ENCODE results near the gene NARS2. TPM values are rescaled to one million over a fixed set of nuclear protein-coding genes. Genes with fewer than 3 reads are reported as not detected.
"Not testable (repeated sequence)": the region's sequence is repeated elsewhere in the genome, so short reads cannot be mapped to it uniquely, and the experiment has no call there.

Gene NARS2
- total RNA-seq, 1 experiment from 2014 or later: 51.8 TPM

DNA sequence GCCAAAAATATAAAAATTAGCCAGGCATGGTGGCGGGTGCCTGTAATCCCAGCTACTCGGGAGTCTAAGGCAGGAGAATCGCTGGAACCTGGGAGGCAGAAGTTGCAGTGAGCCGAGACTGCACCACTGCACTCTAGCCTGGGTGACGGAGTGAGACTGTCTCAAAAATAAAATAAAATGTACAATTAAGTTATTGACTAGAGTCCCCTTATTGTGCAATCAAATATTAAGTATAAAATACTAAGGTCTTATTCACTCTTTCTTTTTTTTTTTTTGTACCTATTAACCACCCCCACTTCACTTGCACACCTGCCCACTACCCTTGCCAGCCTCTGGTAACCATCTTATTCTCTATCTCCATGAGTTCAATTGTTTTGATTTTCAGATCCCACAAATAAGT is 61.6 kb downstream of the NARS2 start:
- DNase-seq; H3K4me3 ChIP-seq (ENCODE audit: insufficient read depth, low read depth, low read length); H3K36me3 ChIP-seq (replicated peaks; ENCODE audit: control insufficient read depth, insufficient read depth, low read length); H3K27me3 ChIP-seq (ENCODE audit: control insufficient read depth, insufficient read depth, low read length): not testable (repeated sequence)

DNA sequence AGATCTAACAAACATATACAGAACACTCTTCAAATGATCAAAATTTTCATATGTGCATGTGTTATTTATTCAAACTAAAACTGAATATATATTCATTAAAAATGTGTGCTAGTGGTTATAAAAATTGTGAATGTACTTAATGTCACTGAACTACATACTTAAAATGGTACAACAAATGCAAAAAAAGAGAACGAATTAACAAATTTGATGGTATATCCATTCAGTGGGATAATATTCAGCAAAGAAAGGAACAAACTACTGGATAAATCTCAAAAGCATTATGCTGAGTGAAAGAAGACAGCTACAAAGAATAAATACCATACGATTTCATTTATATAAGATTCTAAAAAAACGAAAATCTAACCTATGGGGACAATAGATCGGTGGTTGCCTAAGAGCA is 64.1 kb downstream of the NARS2 start:
- no peak overlapping the region for H3K4me3 ChIP-seq (ENCODE audit: insufficient read depth, low read depth, low read length)
- no peaks in the 10 kb centered on the region for H3K27me3 ChIP-seq (ENCODE audit: control insufficient read depth, insufficient read depth, low read length)
- DNase-seq: no peak
- H3K36me3 ChIP-seq (replicated peaks; ENCODE audit: control insufficient read depth, insufficient read depth, low read length): no peaks in the 10 kb centered on the region

- no peaks in the 10 kb centered on the region for H3K36me3 ChIP-seq (replicated peaks; ENCODE audit: control insufficient read depth, insufficient read depth, low read length)
- no peak for DNase-seq
- H3K4me3 ChIP-seq (ENCODE audit: insufficient read depth, low read depth, low read length): no peak overlapping the region
- H3K27me3 ChIP-seq (ENCODE audit: control insufficient read depth, insufficient read depth, low read length): no peaks in the 10 kb centered on the region
These were observed 64.6 kb downstream of the NARS2 start for GRCh38 chr11:78510025-78510596.

- H3K27me3 ChIP-seq (ENCODE audit: control insufficient read depth, insufficient read depth, low read length): no peaks in the 10 kb centered on the region
- H3K36me3 ChIP-seq (replicated peaks; ENCODE audit: control insufficient read depth, insufficient read depth, low read length): no peaks in the 10 kb centered on the region
- no peak overlapping the region for H3K4me3 ChIP-seq (ENCODE audit: insufficient read depth, low read depth, low read length)
- no peak for DNase-seq
These were observed 70.0 kb downstream of the NARS2 start for GRCh38 chr11:78504708-78505107.

DNA sequence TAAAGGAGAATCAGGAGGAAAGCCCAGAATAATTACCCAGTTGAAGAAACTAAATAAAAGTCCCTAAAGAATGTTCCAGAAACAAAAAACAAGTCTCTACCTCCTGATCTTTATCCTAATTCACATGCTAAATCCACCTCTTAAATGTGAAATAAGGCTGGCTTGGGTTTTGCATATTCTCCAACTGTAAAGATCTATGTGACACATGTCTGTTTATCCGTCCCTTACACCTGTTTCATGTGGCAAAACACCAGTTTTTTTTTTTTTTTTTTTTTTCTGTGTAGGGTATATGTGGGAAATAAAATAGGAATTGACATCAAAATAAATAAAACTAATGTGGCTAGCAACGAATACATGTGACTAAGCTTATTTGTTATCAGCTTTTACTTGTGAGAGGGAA is 70.5 kb downstream of the NARS2 start:
- Histone ChIP-seq H3K36me3 (replicated peaks; ENCODE audit: control insufficient read depth, insufficient read depth, low read length) (no peaks in the 10 kb centered on the region), H3K4me3 (ENCODE audit: insufficient read depth, low read depth, low read length) (no peak overlapping the region), H3K27me3 (ENCODE audit: control insufficient read depth, insufficient read depth, low read length) (no peaks in the 10 kb centered on the region)
- no peak for DNase-seq

DNA sequence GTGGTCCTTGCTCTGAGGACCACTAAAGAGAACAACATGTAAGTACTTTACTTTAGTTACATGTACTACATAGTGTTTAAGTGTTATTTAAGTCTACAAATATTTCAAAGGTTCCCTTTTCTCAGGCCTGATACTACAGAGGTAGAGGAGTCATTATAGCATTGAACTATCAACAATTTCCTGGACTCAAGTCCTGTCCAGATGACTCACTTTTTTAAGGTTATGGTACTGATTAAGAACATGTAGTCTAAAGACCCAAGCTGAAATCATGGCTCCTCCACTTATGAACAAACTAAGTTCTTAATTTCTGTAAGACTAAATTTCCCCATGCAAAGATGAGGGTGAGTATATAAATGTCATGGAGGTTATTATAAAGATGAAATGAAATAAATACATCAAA is 74.7 kb downstream of the NARS2 start:
- no peak for DNase-seq
- H3K36me3 ChIP-seq (replicated peaks; ENCODE audit: control insufficient read depth, insufficient read depth, low read length): no peaks in the 10 kb centered on the region
- no peak overlapping the region for H3K4me3 ChIP-seq (ENCODE audit: insufficient read depth, low read depth, low read length)
- no peaks in the 10 kb centered on the region for H3K27me3 ChIP-seq (ENCODE audit: control insufficient read depth, insufficient read depth, low read length)

GRCh38 chr11:78497293-78497692 is 77.4 kb downstream of the NARS2 start:
- Histone ChIP-seq H3K36me3 (replicated peaks; ENCODE audit: control insufficient read depth, insufficient read depth, low read length) (no peaks in the 10 kb centered on the region), H3K27me3 (ENCODE audit: control insufficient read depth, insufficient read depth, low read length) (no peaks in the 10 kb centered on the region), H3K4me3 (ENCODE audit: insufficient read depth, low read depth, low read length) (no peak overlapping the region)
- DNase-seq: no peak

DNA sequence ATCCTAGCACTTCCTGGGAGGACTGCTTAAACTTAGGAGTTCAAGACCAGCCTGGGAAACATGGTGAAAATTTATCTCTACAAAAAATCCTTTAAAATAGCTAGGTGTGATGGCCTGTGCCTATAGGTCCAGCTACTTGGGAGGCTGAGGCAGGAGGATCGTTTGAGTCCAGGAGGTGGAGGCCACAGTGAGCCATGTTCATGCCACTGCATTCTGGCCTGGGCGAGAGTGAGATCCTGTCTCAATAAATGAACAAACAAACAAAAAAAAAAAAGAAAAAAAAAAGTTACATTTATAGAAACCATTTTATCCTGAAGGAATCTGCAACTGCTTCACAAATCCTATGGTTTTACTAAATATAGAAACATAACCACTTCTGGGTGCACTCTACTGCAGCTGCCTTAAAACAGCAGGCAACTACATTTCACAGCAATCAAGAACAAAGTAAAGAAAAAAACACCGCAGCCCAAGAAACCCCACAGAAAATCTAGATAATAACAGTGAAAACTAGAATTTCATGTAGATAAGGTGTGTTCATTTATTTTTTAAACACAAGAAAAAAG is 81.2 kb downstream of the NARS2 start:
- DNase-seq: no peak
- Histone ChIP-seq H3K27me3 (ENCODE audit: control insufficient read depth, insufficient read depth, low read length) (no peaks in the 10 kb centered on the region), H3K4me3 (ENCODE audit: insufficient read depth, low read depth, low read length) (no peak overlapping the region), H3K36me3 (replicated peaks; ENCODE audit: control insufficient read depth, insufficient read depth, low read length) (no peaks in the 10 kb centered on the region)

DNA sequence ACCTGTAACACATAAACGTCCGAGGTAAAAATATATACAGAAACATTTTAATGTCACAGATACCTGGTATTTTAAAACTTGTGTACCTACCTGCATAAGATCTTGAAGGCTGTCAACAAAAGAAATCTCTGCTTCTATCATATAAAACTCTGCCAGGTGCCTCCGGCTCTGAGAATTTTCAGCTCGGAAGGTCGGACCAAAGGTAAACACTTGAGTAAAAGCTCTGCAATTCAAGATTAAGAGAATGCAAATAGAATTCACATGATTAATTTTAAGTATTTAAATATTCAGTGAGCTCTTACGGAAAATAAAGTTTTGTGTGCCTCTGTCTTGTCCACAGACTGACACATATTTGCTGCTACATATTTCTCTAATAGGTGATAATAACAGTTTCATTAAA is 81.7 kb downstream of the NARS2 start:
- Histone ChIP-seq H3K36me3 (replicated peaks; ENCODE audit: control insufficient read depth, insufficient read depth, low read length) (no peaks in the 10 kb centered on the region), H3K4me3 (ENCODE audit: insufficient read depth, low read depth, low read length) (no peak overlapping the region), H3K27me3 (ENCODE audit: control insufficient read depth, insufficient read depth, low read length) (no peaks in the 10 kb centered on the region)
- no peak for DNase-seq

GRCh38 chr11:78489184-78489583 is 85.5 kb downstream of the NARS2 start:
- Histone ChIP-seq H3K27me3 (ENCODE audit: control insufficient read depth, insufficient read depth, low read length) (no peaks in the 10 kb centered on the region), H3K36me3 (replicated peaks; ENCODE audit: control insufficient read depth, insufficient read depth, low read length) (no peaks in the 10 kb centered on the region), H3K4me3 (ENCODE audit: insufficient read depth, low read depth, low read length) (no peak overlapping the region)
- no peak for DNase-seq

GRCh38 chr11:78478536-78478935 is 96.1 kb downstream of the NARS2 start:
- Histone ChIP-seq H3K36me3 (replicated peaks; ENCODE audit: control insufficient read depth, insufficient read depth, low read length) (no peaks in the 10 kb centered on the region), H3K27me3 (ENCODE audit: control insufficient read depth, insufficient read depth, low read length) (no peaks in the 10 kb centered on the region), H3K4me3 (ENCODE audit: insufficient read depth, low read depth, low read length) (no peak overlapping the region)
- no peak for DNase-seq

GRCh38 chr11:78476066-78476465 is 98.6 kb downstream of the NARS2 start:
- Histone ChIP-seq H3K36me3 (replicated peaks; ENCODE audit: control insufficient read depth, insufficient read depth, low read length) (no peaks in the 10 kb centered on the region), H3K27me3 (ENCODE audit: control insufficient read depth, insufficient read depth, low read length) (no peaks in the 10 kb centered on the region), H3K4me3 (ENCODE audit: insufficient read depth, low read depth, low read length) (no peak overlapping the region)
- no peak for DNase-seq

DNA sequence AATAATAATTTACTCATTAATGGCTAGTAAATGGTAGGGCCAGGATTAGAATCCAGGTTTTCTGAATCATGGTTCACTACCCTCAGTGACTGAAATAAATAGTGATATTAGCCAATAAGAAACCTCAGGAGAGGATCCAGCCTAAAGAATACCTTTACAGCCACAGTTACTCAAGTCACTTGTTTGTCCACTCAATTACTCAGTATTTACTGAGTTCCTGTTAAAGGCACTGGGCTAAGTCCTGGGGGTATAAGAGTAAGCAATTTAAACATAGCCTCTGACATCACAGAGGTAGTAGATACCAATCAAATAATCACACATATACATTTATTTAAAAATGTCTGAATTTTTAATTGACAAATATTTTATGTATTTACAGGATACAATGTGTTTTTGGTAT is 100.2 kb downstream of the NARS2 start:
- no peak for DNase-seq
- Histone ChIP-seq H3K27me3 (ENCODE audit: control insufficient read depth, insufficient read depth, low read length) (no peaks in the 10 kb centered on the region), H3K36me3 (replicated peaks; ENCODE audit: control insufficient read depth, insufficient read depth, low read length) (no peaks in the 10 kb centered on the region)

GRCh38 chr11:78472905-78473304 is 101.8 kb downstream of the NARS2 start:
- DNase-seq: no peak
- no peaks in the 10 kb centered on the region for H3K36me3 ChIP-seq (replicated peaks; ENCODE audit: control insufficient read depth, insufficient read depth, low read length)
- H3K27me3 ChIP-seq (ENCODE audit: control insufficient read depth, insufficient read depth, low read length): no peaks in the 10 kb centered on the region
- H3K4me3 ChIP-seq (ENCODE audit: insufficient read depth, low read depth, low read length): no peak overlapping the region

More for the DNA sequence above, 100.2 kb downstream of the NARS2 start:
- H3K4me3 ChIP-seq (ENCODE audit: insufficient read depth, low read depth, low read length): no peak overlapping the region

DNA sequence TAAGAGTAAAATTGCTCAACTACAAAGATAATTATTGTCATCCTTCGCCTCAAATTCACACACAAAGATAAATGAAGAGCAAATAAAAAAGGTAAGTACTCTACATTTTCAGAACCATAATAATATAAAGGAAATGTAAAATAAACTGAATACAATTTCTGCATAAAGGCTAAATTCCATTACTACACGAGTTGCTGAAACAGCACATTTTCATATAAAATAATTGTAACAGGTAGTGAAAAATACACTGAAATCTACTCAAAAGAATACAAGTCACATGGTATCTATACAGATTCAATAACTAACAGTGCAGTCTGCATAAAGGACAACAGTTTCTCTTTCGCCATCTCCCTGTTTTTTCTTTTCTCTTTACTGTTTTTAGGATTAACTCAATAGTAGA is 102.3 kb downstream of the NARS2 start:
- H3K27me3 ChIP-seq (ENCODE audit: control insufficient read depth, insufficient read depth, low read length): no peaks in the 10 kb centered on the region
- no peak for DNase-seq
- H3K36me3 ChIP-seq (replicated peaks; ENCODE audit: control insufficient read depth, insufficient read depth, low read length): no peaks in the 10 kb centered on the region; the same call in 1 of the 2 replicates
- H3K4me3 ChIP-seq (ENCODE audit: insufficient read depth, low read depth, low read length): no peak overlapping the region

All from H7 (cell line).